OCI-LY1 (cell line): ENCODE measurements around the gene UBAC1.

Experiments used
- EZH2 ChIP-seq: fragments of 200-600 bp; sonication (generic), shearing (Covaris generic); IDR thresholded peaks from 2 replicates; pipeline ENCODE4 v1.8.0; 2017; ENCODE audit warnings: borderline replicate concordance, mixed run types, mild to moderate bottlenecking, antibody characterized with exemption, low read length, moderate library complexity, mixed read lengths
- TF ChIP-seq, protein P1 (sequence below): fragments of 200-600 bp; sonication (generic), shearing (Covaris generic); IDR thresholded peaks from 2 replicates; pipeline ENCODE4 v1.5.1; 2017; ENCODE audit warnings: mild to moderate bottlenecking, antibody characterized with exemption, low read length, moderate library complexity, mixed read lengths

DNA sequence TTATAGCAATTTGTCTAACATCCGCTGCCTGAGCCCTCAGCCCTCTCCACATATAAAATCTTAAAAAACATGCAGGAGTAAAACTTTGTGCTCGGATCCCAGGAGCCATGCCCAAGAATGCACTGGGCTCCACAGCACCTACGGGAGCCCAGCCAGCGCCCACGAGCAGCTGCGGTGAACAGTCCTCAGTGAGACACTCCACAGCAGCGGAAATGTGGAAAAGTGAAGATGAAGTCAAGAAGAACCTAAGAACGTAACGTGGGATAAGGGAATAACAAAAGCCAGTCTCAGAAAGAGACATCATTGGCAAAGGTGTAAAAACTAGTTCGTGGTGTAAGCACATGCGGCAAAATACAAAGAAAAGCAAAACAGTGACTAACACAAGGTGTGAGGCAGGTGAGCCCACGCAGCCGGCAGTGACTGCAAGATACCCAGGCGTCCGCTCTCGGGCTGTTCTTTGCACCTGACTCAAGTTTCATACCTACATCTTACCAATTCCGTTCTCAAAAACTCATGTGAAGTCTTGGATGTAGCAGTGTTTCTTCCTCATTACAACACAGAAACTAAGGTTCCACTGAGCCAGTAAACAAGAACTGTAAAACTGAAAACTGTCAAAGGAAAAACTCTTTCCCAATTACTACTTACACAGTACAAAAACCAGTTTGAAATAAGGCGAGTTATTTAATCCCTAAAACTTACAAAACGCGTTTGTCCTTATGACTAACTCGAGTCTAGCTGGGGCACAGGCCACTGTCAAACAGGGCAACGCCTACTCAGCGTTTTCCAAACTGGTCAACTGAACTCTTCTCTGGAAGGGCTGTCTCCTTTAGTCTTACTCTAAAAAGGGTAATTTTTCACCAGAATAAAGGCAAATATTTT, 55.6 kb downstream of the UBAC1 start:
- TF ChIP-seq, protein P1, sequence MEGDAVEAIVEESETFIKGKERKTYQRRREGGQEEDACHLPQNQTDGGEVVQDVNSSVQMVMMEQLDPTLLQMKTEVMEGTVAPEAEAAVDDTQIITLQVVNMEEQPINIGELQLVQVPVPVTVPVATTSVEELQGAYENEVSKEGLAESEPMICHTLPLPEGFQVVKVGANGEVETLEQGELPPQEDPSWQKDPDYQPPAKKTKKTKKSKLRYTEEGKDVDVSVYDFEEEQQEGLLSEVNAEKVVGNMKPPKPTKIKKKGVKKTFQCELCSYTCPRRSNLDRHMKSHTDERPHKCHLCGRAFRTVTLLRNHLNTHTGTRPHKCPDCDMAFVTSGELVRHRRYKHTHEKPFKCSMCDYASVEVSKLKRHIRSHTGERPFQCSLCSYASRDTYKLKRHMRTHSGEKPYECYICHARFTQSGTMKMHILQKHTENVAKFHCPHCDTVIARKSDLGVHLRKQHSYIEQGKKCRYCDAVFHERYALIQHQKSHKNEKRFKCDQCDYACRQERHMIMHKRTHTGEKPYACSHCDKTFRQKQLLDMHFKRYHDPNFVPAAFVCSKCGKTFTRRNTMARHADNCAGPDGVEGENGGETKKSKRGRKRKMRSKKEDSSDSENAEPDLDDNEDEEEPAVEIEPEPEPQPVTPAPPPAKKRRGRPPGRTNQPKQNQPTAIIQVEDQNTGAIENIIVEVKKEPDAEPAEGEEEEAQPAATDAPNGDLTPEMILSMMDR = no peak
- TF ChIP-seq EZH2 = no peak
